Measurements from ENCODE around the gene ATAD1. TPM values are rescaled to one million over a fixed set of nuclear protein-coding genes. Genes with fewer than 3 reads are reported as not detected.

The ATAD1 gene
- total RNA-seq, 1 donor from 2014 or later: 54.9 TPM

- no peaks in the 10 kb centered on the region for H3K4me1 Mint-ChIP-seq (ENCODE audit: low read depth)
These were observed 8.6 kb upstream of the ATAD1 start for GRCh38 chr10:87826653-87827052.

GRCh38 chr10:87819289-87819585 lies 1.2 kb upstream of the ATAD1 start:
- H3K9me3 Mint-ChIP-seq (ENCODE audit: low read depth): no peaks in the 10 kb centered on the region
- H3K27me3 Mint-ChIP-seq (ENCODE audit: low read depth): peaks cover 2% of the 10 kb centered on the region
- H3K36me3 Mint-ChIP-seq (ENCODE audit: low read depth): no peaks in the 10 kb centered on the region
- peaks cover 33% of the 10 kb centered on the region for H3K4me1 Mint-ChIP-seq (ENCODE audit: low read depth)
- DNase-seq (ENCODE audit: low spot score): no peak
- no peak for TF ChIP-seq CTCF (IDR thresholded peaks at IDR 0.05)
- H3K27ac Mint-ChIP-seq (ENCODE audit: unreplicated experiment): no peak overlapping the region
- no peak overlapping the region for H3K4me3 Mint-ChIP-seq (ENCODE audit: unreplicated experiment)

More at GRCh38 chr10:87826653-87827052, 8.6 kb upstream of the ATAD1 start:
- Mint-ChIP-seq H3K9me3 (ENCODE audit: low read depth) (peaks cover 4% of the 10 kb centered on the region), H3K4me3 (ENCODE audit: unreplicated experiment) (no peak overlapping the region), H3K27me3 (ENCODE audit: low read depth) (peaks cover 2% of the 10 kb centered on the region), H3K36me3 (ENCODE audit: low read depth) (no peaks in the 10 kb centered on the region), H3K27ac (ENCODE audit: unreplicated experiment) (no peak overlapping the region)
- no peak for TF ChIP-seq CTCF (IDR thresholded peaks at IDR 0.05)
- no peak for DNase-seq (ENCODE audit: low spot score)

- Mint-ChIP-seq H3K4me3 (ENCODE audit: unreplicated experiment) (peak overlapping the region; percentile 86), H3K9me3 (ENCODE audit: low read depth) (no peaks in the 10 kb centered on the region), H3K4me1 (ENCODE audit: low read depth) (peaks cover 34% of the 10 kb centered on the region), H3K36me3 (ENCODE audit: low read depth) (no peaks in the 10 kb centered on the region), H3K27ac (ENCODE audit: unreplicated experiment) (peak overlapping the region; percentile 96), H3K27me3 (ENCODE audit: low read depth) (peaks cover 2% of the 10 kb centered on the region)
- no peak for TF ChIP-seq CTCF (IDR thresholded peaks at IDR 0.05)
- DNase-seq (ENCODE audit: low spot score): no peak
These were observed 671 bp upstream of the ATAD1 start for GRCh38 chr10:87818505-87819288.

- Mint-ChIP-seq H3K27me3 (ENCODE audit: low read depth) (no peaks in the 10 kb centered on the region), H3K4me3 (ENCODE audit: unreplicated experiment) (peak overlapping the region; percentile 86), H3K36me3 (ENCODE audit: low read depth) (peaks cover 1% of the 10 kb centered on the region), H3K27ac (ENCODE audit: unreplicated experiment) (peak overlapping the region; percentile 96), H3K4me1 (ENCODE audit: low read depth) (peaks cover 34% of the 10 kb centered on the region), H3K9me3 (ENCODE audit: low read depth) (no peaks in the 10 kb centered on the region)
- no peak for TF ChIP-seq CTCF (IDR thresholded peaks at IDR 0.05)
- no peak for DNase-seq (ENCODE audit: low spot score)
These were observed 973 bp downstream of the ATAD1 start for GRCh38 chr10:87816898-87817608.

GRCh38 chr10:87816163-87816897 lies 1.7 kb downstream of the ATAD1 start:
- DNase-seq (ENCODE audit: low spot score): no peak
- H3K4me3 Mint-ChIP-seq (ENCODE audit: unreplicated experiment): peak overlapping the region; percentile 86
- H3K4me1 Mint-ChIP-seq (ENCODE audit: low read depth): peaks cover 34% of the 10 kb centered on the region
- H3K9me3 Mint-ChIP-seq (ENCODE audit: low read depth): no peaks in the 10 kb centered on the region
- TF ChIP-seq CTCF (IDR thresholded peaks at IDR 0.05): peak; percentile 52
- peaks cover 3% of the 10 kb centered on the region for H3K36me3 Mint-ChIP-seq (ENCODE audit: low read depth)
- no peaks in the 10 kb centered on the region for H3K27me3 Mint-ChIP-seq (ENCODE audit: low read depth)
- H3K27ac Mint-ChIP-seq (ENCODE audit: unreplicated experiment): no peak overlapping the region

All from chondrocyte (in vitro differentiated cells).